Spleen (tissue), 11 donors: ENCODE measurements around the gene HOXC5. TPM values are rescaled to one million over a fixed set of nuclear protein-coding genes. Genes with fewer than 3 reads are reported as not detected.

ENCODE experiments used
- DNase-seq: peaks from one replicate; pipeline ENCODE4 v3.0.0-alpha.2; 2020
- H3K27ac ChIP-seq, 8 donors: fragments of 200-600 bp; sonication (generic) in 7 of 8; 1 replicate in 4 of 8; 2 replicates in 4 of 8; pipeline versions ENCODE4 v1.5.0 to v1.8.0; 2016 to 2021; ENCODE audit warnings: inconsistent platforms in 4 of 8, mild to moderate bottlenecking in 4 of 8, moderate library complexity in 1 of 8
- H3K27me3 ChIP-seq, 7 donors: fragments of 200-600 bp; sonication (generic) in 6 of 7; replicated peaks in 1 of 7; 1 replicate in 4 of 7; 2 replicates in 3 of 7; pipeline versions ENCODE4 v1.5.0 to v1.8.0; 2016 to 2021; ENCODE audit warnings: inconsistent platforms in 3 of 7, mild to moderate bottlenecking in 1 of 7
- H3K36me3 ChIP-seq, 6 donors: fragments of 200-600 bp; sonication (generic) in 5 of 6; 1 replicate in 4 of 6; 2 replicates in 2 of 6; pipeline versions ENCODE4 v1.5.0 to v1.8.0; 2016 to 2021; ENCODE audit warnings: inconsistent platforms in 2 of 6
- H3K4me1 ChIP-seq, 6 donors: fragments of 200-600 bp; sonication (generic) in 5 of 6; 1 replicate in 3 of 6; 2 replicates in 3 of 6; pipeline versions ENCODE4 v1.5.0 to v1.8.0; 2016 to 2021; ENCODE audit warnings: inconsistent platforms in 3 of 6
- H3K4me3 ChIP-seq, 8 donors: fragments of 200-600 bp; sonication (generic) in 7 of 8; 1 replicate in 4 of 8; 2 replicates in 4 of 8; pipeline versions ENCODE4 v1.5.0 to v1.8.0; 2016 to 2021; ENCODE audit warnings: inconsistent platforms in 4 of 8, mild to moderate bottlenecking in 4 of 8, moderate library complexity in 2 of 8
- H3K9me3 ChIP-seq, 8 donors: fragments of 200-600 bp; sonication (generic) in 7 of 8; 1 replicate in 4 of 8; 2 replicates in 4 of 8; pipeline versions ENCODE4 v1.5.0 to v1.8.0; 2016 to 2021; ENCODE audit warnings: inconsistent platforms in 4 of 8
- POLR2A ChIP-seq, 3 donors: fragments of 450-650 bp; IDR thresholded peaks; one replicate each; pipeline ENCODE4 v1.5.1; 2017; ENCODE audit warnings: antibody characterized with exemption in 3 of 3, mild to moderate bottlenecking in 1 of 3
- POLR2AphosphoS5 ChIP-seq, 3 donors: sonication (generic); formaldehyde crosslinking; IDR thresholded peaks; one replicate each; pipeline ENCODE4 v1.5.1; 2017; ENCODE audit warnings: antibody characterized with exemption in 3 of 3
- WGBS, 5 donors: extraction: QIAGEN DNeasy Blood & Tissue Kit in 3 of 5; methylation state at CpG; one replicate each; pipeline versions ENCODE4 v1.1.5 to v1.1.7; 2013 to 2018; 5-methylcytosine and 5-hydroxymethylcytosine counted together
- intact Hi-C: fragments of 100-400 bp; cut with DNase I; formaldehyde crosslinking; loops from one replicate; pipeline ENCODE4 v1.15.0; 2023; ENCODE audit warnings: low total_unique reads
- polyA plus RNA-seq, 3 donors: library from polyadenylated mRNA; stranded (reverse); fragments of 200-250 nt; gene quantifications; one replicate each; pipeline ENCODE4 v1.2.1, GENCODE V29; 2013
- total RNA-seq, 7 donors: library from RNA; depleted of rRNA in 3 of 7; stranded (reverse); fragments of >200 nt in 3 of 7; fragmentation: NEBNext Ultra II Directional in 4 of 7; extraction: Animal tissue kit (Norgen Biotek cat#: 25700) in 4 of 7; gene quantifications; one replicate each; pipeline versions ENCODE4 v1.1.0 to v1.2.1, GENCODE V29; 2016 to 2021
- TF ChIP-seq, protein P1 (sequence below), 11 experiments: fragments of 200-600 bp in 7 of 11; fragments of 450-650 bp in 4 of 11; sonication (generic) in 4 of 11; IDR thresholded peaks in 8 of 11; conservative IDR thresholded peaks in 3 of 11; 1 replicate in 7 of 11; 2 replicates in 4 of 11; pipeline versions ENCODE4 v1.4.0 to v1.8.0; 2016 to 2021; ENCODE audit warnings: antibody characterized with exemption in 11 of 11, inconsistent platforms in 4 of 11, mild to moderate bottlenecking in 1 of 11
- donor health status: healthy with polysubstance abuse.
- donor health status: DM: no; HTN: no; CAD: no; lungs with moderate emphysema.
- donor health status: DM: no; HTN: no; CAD: no.
- donor health status: Bipolar disorder and iron deficiency.
- donor health status: healthy.
- donor health status: DM: no; HTN: no; CAD: no.
- donor health status: DM: yes; HTN: yes; CAD: no.

HOXC5 gene
- total and polyA plus RNA-seq, 10 donors: 0.06 TPM; not detected in 9

DNA sequence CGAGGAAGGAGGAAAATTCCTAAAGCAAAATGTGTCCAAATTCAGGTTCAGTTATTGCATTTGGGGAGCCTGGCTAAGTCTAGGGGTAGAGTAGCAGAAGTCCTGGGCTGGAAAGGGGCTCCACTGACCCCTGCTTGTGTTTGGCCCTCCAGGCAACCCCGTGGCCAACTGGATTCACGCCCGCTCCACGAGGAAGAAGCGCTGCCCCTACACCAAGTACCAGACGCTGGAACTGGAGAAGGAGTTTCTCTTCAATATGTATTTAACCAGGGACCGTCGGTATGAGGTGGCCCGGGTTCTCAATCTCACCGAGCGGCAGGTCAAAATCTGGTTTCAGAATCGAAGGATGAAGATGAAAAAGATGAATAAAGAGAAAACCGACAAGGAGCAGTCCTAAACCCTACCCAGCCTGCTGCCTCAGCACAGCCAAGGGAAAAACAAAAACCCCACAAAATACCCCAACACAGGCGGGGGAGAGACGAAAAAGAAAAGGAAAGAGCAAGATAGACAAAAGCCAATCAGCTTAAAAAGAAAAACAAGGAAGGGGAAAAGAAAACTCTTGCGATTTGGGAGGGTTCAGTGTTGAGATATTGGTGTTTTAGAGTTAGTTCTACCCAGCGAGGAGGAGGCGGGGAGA is 30.5 kb upstream of the HOXC5 start:
- peaks cover 13 to 100% (median 98%) of the 10 kb centered on the region in 7 donors for H3K27me3 ChIP-seq
- no peak overlapping the region for H3K4me3 ChIP-seq
- no peaks in the 10 kb centered on the region for H3K9me3 ChIP-seq
- WGBS, 5 donors: 16 to 29% (median 19%) methylated on average over 19 of the region's 19 CpGs
- intact Hi-C loops: loop anchor here (5.0 kb wide), 1 partner anchor 200 kb away; no protein-coding TSS in a partner anchor
- H3K27ac ChIP-seq: no peak overlapping the region
- H3K36me3 ChIP-seq: no peaks in the 10 kb centered on the region
- peak; percentile 43 for DNase-seq
- TF ChIP-seq POLR2AphosphoS5 (IDR thresholded peaks at IDR 0.05) (no peak), POLR2A (IDR thresholded peaks at IDR 0.05) (no peak)
- TF ChIP-seq, protein P1, sequence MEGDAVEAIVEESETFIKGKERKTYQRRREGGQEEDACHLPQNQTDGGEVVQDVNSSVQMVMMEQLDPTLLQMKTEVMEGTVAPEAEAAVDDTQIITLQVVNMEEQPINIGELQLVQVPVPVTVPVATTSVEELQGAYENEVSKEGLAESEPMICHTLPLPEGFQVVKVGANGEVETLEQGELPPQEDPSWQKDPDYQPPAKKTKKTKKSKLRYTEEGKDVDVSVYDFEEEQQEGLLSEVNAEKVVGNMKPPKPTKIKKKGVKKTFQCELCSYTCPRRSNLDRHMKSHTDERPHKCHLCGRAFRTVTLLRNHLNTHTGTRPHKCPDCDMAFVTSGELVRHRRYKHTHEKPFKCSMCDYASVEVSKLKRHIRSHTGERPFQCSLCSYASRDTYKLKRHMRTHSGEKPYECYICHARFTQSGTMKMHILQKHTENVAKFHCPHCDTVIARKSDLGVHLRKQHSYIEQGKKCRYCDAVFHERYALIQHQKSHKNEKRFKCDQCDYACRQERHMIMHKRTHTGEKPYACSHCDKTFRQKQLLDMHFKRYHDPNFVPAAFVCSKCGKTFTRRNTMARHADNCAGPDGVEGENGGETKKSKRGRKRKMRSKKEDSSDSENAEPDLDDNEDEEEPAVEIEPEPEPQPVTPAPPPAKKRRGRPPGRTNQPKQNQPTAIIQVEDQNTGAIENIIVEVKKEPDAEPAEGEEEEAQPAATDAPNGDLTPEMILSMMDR (IDR thresholded peaks at IDR 0.05 in 8 of 11, conservative IDR thresholded peaks at IDR 0.05 in 3 of 11): no peak
- peaks cover 6 to 48% (median 29%) of the 10 kb centered on the region in 6 donors for H3K4me1 ChIP-seq

DNA sequence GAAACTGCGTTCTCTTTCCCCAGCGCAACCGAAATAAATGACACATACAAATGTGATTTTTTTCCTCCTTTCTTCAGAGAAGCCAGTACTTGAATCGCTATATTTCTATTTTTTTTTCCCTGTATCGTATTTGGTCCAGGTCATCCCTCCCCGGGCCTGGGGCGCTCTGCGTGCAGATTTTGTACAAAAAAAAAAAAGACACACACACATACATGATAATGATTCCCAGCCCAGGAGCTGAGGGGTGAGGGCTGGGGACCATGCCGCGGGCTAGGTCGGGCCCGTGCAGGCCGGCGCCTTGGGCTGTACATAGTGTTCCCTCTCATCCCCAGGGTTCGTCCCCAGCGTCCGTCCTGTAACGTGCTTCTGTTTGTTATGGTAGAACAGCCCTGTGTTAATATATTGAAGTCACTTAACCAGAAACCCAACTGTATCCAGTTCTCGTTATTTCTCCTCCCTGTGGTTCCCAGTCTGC is 29.9 kb upstream of the HOXC5 start:
- peaks cover 17 to 100% (median 98%) of the 10 kb centered on the region in 7 donors for H3K27me3 ChIP-seq
- intact Hi-C loops: loop anchor here (5.0 kb wide), 1 partner anchor 199 kb away; no protein-coding TSS in a partner anchor
- WGBS, 5 donors: 21 to 35% (median 31%) methylated on average over 16 to 19 of the region's 19 CpGs

DNA sequence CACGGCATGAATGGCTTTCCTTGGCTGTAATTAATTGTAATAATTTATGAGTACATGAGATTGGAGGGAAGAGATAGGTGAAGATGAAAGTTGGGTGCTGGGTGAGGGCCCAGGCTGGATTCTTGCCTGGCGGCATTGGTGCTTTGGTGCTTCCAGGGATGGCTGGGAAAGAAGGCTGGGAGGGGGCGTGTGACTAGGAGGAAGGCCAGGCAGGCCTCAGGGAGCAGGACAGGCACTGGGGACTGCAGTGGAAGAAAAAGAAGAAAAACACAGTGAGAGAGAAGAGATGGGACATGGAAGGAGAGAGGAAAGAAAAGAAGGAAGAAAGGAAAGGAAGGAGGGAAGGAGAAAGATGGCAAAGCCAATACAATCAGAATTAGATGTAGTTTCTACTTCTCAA is 29.2 kb upstream of the HOXC5 start:
- no peak overlapping the region for H3K4me3 ChIP-seq
- WGBS, 5 donors: 42 to 56% (median 47%) methylated on average over 3 of the region's 3 CpGs
- H3K36me3 ChIP-seq: no peaks in the 10 kb centered on the region
- no peak for DNase-seq
- peaks cover 6 to 46% (median 25%) of the 10 kb centered on the region in 6 donors for H3K4me1 ChIP-seq
- H3K27me3 ChIP-seq: peaks cover 20 to 100% (median 98%) of the 10 kb centered on the region in 7 donors
- intact Hi-C loops: loop anchor here (5.0 kb wide), 1 partner anchor 199 kb away; no protein-coding TSS in a partner anchor
- H3K9me3 ChIP-seq: no peaks in the 10 kb centered on the region
- TF ChIP-seq, protein P1 (IDR thresholded peaks at IDR 0.05 in 8 of 11, conservative IDR thresholded peaks at IDR 0.05 in 3 of 11): no peak
- no peak for TF ChIP-seq POLR2A (IDR thresholded peaks at IDR 0.05)
- TF ChIP-seq POLR2AphosphoS5 (IDR thresholded peaks at IDR 0.05): no peak
- H3K27ac ChIP-seq: no peak overlapping the region

More for the DNA sequence above, 29.9 kb upstream of the HOXC5 start:
- TF ChIP-seq, protein P1 (IDR thresholded peaks at IDR 0.05 in 8 of 11, conservative IDR thresholded peaks at IDR 0.05 in 3 of 11): no peak
- no peak for TF ChIP-seq POLR2AphosphoS5 (IDR thresholded peaks at IDR 0.05)
- TF ChIP-seq POLR2A (IDR thresholded peaks at IDR 0.05): no peak
- no peak overlapping the region for H3K27ac ChIP-seq
- H3K4me1 ChIP-seq: peaks cover 6 to 46% (median 25%) of the 10 kb centered on the region in 6 donors
- H3K4me3 ChIP-seq: no peak overlapping the region
- H3K36me3 ChIP-seq: no peaks in the 10 kb centered on the region
- H3K9me3 ChIP-seq: no peaks in the 10 kb centered on the region
- DNase-seq: no peak
